GM21423 (cell line): ENCODE data around the gene FGFRL1.

Source experiments
- ATAC-seq: cut with Tn5 transposase; IDR thresholded peaks from one replicate; pipeline ENCODE4 v1.9.1; 2021; ENCODE audit warnings: mild to moderate bottlenecking, moderate library complexity; ENCODE audit not compliant: unreplicated experiment

FGFRL1 gene

GRCh38 chr4:1011022-1011665 is at the start of gene FGFRL1:
Gene FGFRL1 (plus strand): TSS chr4:1011626. CDS start chr4:1012486, 860 bp downstream.
- ATAC-seq: peak; percentile 33

- ATAC-seq: no peak
These were observed 48.9 kb upstream of the FGFRL1 start for GRCh38 chr4:962231-963208.

- ATAC-seq: no peak
These were observed 47.9 kb upstream of the FGFRL1 start for GRCh38 chr4:963276-964225.

GRCh38 chr4:964346-965025 is 46.9 kb upstream of the FGFRL1 start:
- ATAC-seq: no peak

GRCh38 chr4:965048-965765 is 46.2 kb upstream of the FGFRL1 start:
- ATAC-seq: no peak

GRCh38 chr4:965766-966134 is 45.7 kb upstream of the FGFRL1 start:
- no peak for ATAC-seq

- ATAC-seq: no peak
These were observed 44.9 kb upstream of the FGFRL1 start for GRCh38 chr4:966266-967112.

GRCh38 chr4:967113-968104 is 44.0 kb upstream of the FGFRL1 start:
- no peak for ATAC-seq

- no peak for ATAC-seq
These were observed 43.2 kb upstream of the FGFRL1 start for GRCh38 chr4:968221-968620.

GRCh38 chr4:968621-969394 is 42.6 kb upstream of the FGFRL1 start:
- ATAC-seq: no peak

- no peak for ATAC-seq
These were observed 41.2 kb upstream of the FGFRL1 start for GRCh38 chr4:970046-970745.

- ATAC-seq: no peak
These were observed 40.4 kb upstream of the FGFRL1 start for GRCh38 chr4:970854-971520.

- no peak for ATAC-seq
These were observed 39.5 kb upstream of the FGFRL1 start for GRCh38 chr4:971666-972500.

GRCh38 chr4:972651-973424 is 38.6 kb upstream of the FGFRL1 start:
- ATAC-seq: peak; percentile 38
